Left lung (tissue), 10 donors: ENCODE results near the gene SDF2L1. TPM values are rescaled to one million over a fixed set of nuclear protein-coding genes. Genes with fewer than 3 reads are reported as not detected.

Experiments used
- ATAC-seq: fragments of 200-7000 bp; cut with Tn5 transposase; one replicate; pipeline ENCODE4 v1.9.1; 2020; ENCODE audit warnings: moderate library complexity
- DNase-seq, 4 donors: peaks; one replicate each; pipeline ENCODE4 v3.0.0-alpha.2; 2013 to 2020
- H3K27ac ChIP-seq, 2 donors: fragments of 200-600 bp; sonication (generic) in 1 of 2; one replicate each; pipeline versions ENCODE4 v1.5.0 to v1.8.0; 2020 to 2021
- H3K27me3 ChIP-seq, 2 donors: fragments of 200-600 bp; sonication (generic) in 1 of 2; one replicate each; pipeline versions ENCODE4 v1.5.0 to v1.8.0; 2020 to 2021
- H3K36me3 ChIP-seq, 2 donors: fragments of 200-600 bp; sonication (generic) in 1 of 2; one replicate each; pipeline versions ENCODE4 v1.5.0 to v1.8.0; 2020 to 2021
- H3K4me1 ChIP-seq, 2 donors: fragments of 200-600 bp; one replicate each; pipeline ENCODE4 v1.8.0; 2021
- H3K4me3 ChIP-seq, 2 donors: fragments of 200-600 bp; sonication (generic) in 1 of 2; one replicate each; pipeline versions ENCODE4 v1.5.0 to v1.8.0; 2020 to 2021; ENCODE audit warnings: mild to moderate bottlenecking in 1 of 2
- H3K9me3 ChIP-seq, 2 donors: fragments of 200-600 bp; sonication (generic) in 1 of 2; one replicate each; pipeline versions ENCODE4 v1.5.0 to v1.8.0; 2020 to 2021
- intact Hi-C, 2 donors: fragments of 100-400 bp; cut with DNase I; formaldehyde crosslinking; loops; one replicate each; pipeline versions ENCODE4 v1.11.2 to v1.14.2; 2022
- polyA plus RNA-seq, 6 donors: library from polyadenylated mRNA; unstranded; fragments of 120-200 nt; gene quantifications; one replicate each; pipeline ENCODE4 v1.2.1, GENCODE V29; 2013; ENCODE audit not compliant: insufficient read length in 6 of 6
- total RNA-seq, 2 donors: library from RNA; stranded (reverse); fragmentation: NEBNext Ultra II Directional; extraction: Animal tissue kit (Norgen Biotek cat#: 25700); gene quantifications; one replicate each; pipeline ENCODE4 v1.2.1, GENCODE V29; 2021
- TF ChIP-seq, protein P1 (sequence below), 2 donors: fragments of 200-600 bp; sonication (generic) in 1 of 2; IDR thresholded peaks; one replicate each; pipeline versions ENCODE4 v1.5.0 to v1.8.0; 2021; ENCODE audit warnings: antibody characterized with exemption in 2 of 2
- donor health status: DM: no; HTN: yes; CAD: no.
- donor health status: DM: no; HTN: no; CAD: no.

Gene SDF2L1
- total and polyA plus RNA-seq, 8 donors: 11.9 to 82.1 (median 16.7) TPM

DNA sequence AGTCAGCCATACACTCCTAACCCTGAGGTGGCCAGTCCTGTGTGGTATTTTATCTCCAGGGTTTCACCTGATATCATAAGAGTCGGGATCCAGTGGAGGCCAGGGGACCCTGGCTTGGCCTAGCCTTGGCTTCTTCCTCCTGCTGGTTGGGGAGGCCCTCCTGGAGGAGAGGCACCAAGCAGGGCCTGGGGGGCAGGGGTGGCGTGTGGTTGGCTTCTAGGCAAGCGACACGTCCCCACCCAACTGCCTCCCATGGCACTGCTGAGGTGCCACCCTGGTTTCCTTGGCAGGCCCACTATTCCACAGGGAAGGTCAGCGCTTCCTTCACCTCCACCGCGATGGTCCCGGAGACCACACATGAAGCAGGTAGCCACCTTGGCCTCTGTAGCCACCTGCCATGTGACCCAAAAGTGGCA lies 44.1 kb downstream of the SDF2L1 start:
- no peak overlapping the region for H3K4me3 ChIP-seq
- H3K27ac ChIP-seq: no peak overlapping the region
- H3K27me3 ChIP-seq: no peaks in the 10 kb centered on the region
- ATAC-seq (no peak), DNase-seq (no peak)
- TF ChIP-seq, protein P1, sequence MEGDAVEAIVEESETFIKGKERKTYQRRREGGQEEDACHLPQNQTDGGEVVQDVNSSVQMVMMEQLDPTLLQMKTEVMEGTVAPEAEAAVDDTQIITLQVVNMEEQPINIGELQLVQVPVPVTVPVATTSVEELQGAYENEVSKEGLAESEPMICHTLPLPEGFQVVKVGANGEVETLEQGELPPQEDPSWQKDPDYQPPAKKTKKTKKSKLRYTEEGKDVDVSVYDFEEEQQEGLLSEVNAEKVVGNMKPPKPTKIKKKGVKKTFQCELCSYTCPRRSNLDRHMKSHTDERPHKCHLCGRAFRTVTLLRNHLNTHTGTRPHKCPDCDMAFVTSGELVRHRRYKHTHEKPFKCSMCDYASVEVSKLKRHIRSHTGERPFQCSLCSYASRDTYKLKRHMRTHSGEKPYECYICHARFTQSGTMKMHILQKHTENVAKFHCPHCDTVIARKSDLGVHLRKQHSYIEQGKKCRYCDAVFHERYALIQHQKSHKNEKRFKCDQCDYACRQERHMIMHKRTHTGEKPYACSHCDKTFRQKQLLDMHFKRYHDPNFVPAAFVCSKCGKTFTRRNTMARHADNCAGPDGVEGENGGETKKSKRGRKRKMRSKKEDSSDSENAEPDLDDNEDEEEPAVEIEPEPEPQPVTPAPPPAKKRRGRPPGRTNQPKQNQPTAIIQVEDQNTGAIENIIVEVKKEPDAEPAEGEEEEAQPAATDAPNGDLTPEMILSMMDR (IDR thresholded peaks at IDR 0.05): no peak
- H3K36me3 ChIP-seq: peaks cover 0 to 100% of the 10 kb centered on the region in 2 donors
- no peaks in the 10 kb centered on the region for H3K4me1 ChIP-seq
- intact Hi-C loops: no loop called here
- H3K9me3 ChIP-seq: no peaks in the 10 kb centered on the region

DNA sequence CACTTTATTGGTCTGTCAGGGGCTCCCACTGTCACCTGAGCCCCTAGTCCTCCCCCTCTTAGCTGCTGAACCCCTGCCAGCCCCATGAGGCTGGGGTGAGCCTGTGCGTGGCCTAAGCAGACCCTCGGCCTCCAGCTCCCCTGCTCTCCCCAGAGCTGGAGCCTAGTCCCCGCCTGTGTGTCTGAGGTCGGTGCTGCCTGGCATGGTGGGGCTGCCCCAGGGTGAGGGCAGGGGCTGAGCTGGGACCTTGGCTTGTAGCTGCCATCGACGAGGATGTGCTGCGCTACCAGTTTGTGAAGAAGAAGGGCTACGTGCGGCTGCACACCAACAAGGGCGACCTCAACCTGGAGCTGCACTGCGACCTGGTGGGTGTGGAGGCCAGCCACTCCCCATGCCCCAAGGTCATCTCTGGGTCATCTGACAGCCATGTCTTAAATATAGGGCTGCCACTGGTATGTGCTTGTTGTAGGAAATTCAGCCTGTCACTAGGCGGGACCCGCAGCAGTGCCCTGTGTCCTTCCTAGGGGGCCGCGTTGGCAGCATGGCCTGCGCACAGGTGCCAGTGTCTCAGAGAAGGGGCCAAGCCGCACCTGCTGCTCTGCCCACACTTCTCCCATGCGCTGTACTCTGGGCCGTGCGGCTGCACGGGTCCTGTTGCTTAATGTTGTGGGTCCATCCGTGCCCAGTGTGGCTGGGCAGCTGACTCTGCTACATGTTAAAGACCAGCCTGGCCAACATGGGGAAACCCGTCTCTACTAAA lies 44.7 kb downstream of the SDF2L1 start:
- Histone ChIP-seq H3K36me3 (peaks cover 0 to 100% of the 10 kb centered on the region in 2 donors), H3K9me3 (no peaks in the 10 kb centered on the region), H3K27ac (no peak overlapping the region), H3K4me1 (no peaks in the 10 kb centered on the region), H3K27me3 (no peaks in the 10 kb centered on the region), H3K4me3 (no peak overlapping the region)
- intact Hi-C loops: no loop called here
- ATAC-seq: no peak
- peak in 1 of 4 donors; percentile 51 for DNase-seq
- TF ChIP-seq, protein P1 (IDR thresholded peaks at IDR 0.05): no peak

DNA sequence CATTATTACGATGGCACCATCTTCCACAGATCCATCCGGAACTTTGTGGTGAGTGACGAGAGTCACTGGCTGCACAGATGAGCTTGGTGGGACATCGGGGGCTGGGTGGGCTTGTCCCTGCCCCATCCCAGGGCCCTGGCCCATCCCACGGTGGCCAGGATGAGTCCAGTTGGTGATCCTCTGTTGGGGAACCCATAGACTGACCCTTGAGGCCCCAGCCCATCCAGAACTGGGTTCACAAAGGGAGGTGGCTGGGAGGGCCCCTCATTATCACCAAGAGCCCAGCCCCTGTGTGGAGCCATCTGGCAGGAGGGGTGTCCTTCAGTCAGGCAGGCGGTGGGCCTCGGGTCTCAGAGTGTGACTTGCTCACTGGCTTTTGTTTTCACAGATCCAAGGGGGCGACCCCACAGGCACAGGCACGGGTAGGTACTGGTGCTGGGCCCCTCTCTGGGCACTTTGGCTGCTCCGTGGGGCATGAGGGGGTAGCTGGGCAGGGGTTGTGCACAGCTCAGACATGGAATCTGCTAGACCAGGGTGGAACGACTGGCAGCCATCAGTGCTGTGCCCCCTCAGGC lies 45.7 kb downstream of the SDF2L1 start:
- TF ChIP-seq, protein P1 (IDR thresholded peaks at IDR 0.05): no peak
- Histone ChIP-seq H3K4me1 (no peaks in the 10 kb centered on the region), H3K9me3 (no peaks in the 10 kb centered on the region), H3K27me3 (no peaks in the 10 kb centered on the region), H3K27ac (no peak overlapping the region), H3K4me3 (no peak overlapping the region), H3K36me3 (peaks cover 0 to 100% of the 10 kb centered on the region in 2 donors)
- no peak for DNase-seq
- intact Hi-C loops: no loop called here
- no peak for ATAC-seq

DNA sequence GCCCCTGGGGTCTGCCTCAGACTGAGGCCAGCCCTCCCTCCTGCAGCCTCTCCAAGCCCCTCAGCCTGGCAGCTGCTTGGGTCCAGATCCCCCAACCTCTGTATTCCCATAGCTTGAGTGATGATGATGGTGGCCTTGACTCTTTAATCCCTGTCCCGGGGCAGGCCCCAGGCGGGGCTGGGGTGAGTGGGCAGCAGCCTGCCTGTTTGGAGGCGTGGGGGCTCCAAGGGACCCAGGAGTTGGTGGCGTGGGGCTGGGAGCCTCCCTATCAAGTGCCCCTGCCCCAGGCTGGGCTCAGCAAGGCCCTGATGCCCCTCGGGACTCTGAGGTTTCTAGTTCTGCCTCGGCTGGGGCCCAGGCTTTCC lies 46.2 kb downstream of the SDF2L1 start:
- Histone ChIP-seq H3K4me3 (no peak overlapping the region), H3K9me3 (no peaks in the 10 kb centered on the region), H3K4me1 (no peaks in the 10 kb centered on the region), H3K36me3 (peaks cover 0 to 100% of the 10 kb centered on the region in 2 donors), H3K27ac (no peak overlapping the region), H3K27me3 (no peaks in the 10 kb centered on the region)
- ATAC-seq: no peak
- intact Hi-C loops: no loop called here
- no peak for DNase-seq
- TF ChIP-seq, protein P1 (IDR thresholded peaks at IDR 0.05): no peak

DNA sequence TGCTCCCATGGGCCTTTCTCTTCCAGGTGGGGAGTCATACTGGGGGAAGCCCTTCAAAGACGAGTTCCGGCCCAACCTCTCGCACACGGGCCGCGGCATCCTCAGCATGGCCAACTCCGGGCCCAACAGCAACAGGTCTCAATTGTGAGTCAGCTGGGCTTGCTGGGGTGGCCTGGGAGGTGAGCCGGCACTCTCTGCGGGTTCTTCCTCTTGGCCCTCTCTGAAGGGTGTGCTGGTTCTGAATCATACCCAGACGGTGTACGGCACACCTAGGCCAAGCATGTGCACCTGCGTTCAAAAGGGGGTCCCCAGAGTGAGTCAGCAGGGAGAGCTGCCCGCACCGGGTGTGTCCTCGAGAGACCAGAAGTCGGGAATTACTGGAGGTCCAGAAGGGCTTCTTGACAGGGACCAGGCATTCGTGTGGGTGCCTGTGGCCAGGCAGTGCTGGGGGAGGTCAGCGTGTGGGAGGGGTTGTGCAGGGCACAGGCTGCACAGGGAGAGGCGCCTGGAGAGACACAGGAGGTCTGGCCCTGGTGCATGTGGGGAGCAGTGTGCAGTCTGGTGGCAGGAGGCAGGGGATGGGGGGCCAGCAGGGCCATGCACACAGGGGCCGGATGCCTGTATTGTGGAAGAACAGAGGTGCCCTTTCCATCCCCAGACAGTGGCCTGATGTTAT lies 46.7 kb downstream of the SDF2L1 start:
- no peak for ATAC-seq

More for the DNA sequence above, 46.7 kb downstream of the SDF2L1 start:
- TF ChIP-seq, protein P1 (IDR thresholded peaks at IDR 0.05): no peak
- DNase-seq: no peak
- Histone ChIP-seq H3K9me3 (no peaks in the 10 kb centered on the region), H3K4me1 (no peaks in the 10 kb centered on the region), H3K4me3 (no peak overlapping the region), H3K27me3 (no peaks in the 10 kb centered on the region), H3K27ac (no peak overlapping the region), H3K36me3 (peaks cover 0 to 100% of the 10 kb centered on the region in 2 donors)
- intact Hi-C loops: no loop called here
